ENCODE measurements around the gene C9orf72. TPM values are rescaled to one million over a fixed set of nuclear protein-coding genes. Genes with fewer than 3 reads are reported as not detected.

C9orf72 gene
- total and polyA plus RNA-seq, 2 of the 8 experiments (the other 6 are each of a cell fraction or from before 2014, with no cell fraction given) = 7.2 to 17.5 TPM

DNA sequence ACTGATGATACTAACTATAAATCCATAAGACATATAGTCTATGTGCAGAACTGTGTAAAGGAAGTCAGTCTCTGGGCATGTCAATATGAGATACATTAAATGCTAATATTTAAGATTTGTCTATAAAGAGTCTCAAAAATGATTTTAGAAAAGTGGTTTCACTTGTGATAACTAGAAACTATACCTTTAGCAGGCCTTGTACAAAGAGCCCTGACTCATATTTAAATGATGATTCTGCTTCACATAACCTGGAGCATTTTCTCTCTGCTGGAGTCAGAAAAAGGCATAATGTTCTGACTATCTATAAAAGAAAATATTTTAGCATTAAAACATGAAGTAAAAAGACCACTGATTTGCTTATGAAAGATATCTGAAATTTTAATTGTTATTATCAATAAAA, 15.0 kb downstream of the C9orf72 start (continued):
- TF ChIP-seq, protein P1, sequence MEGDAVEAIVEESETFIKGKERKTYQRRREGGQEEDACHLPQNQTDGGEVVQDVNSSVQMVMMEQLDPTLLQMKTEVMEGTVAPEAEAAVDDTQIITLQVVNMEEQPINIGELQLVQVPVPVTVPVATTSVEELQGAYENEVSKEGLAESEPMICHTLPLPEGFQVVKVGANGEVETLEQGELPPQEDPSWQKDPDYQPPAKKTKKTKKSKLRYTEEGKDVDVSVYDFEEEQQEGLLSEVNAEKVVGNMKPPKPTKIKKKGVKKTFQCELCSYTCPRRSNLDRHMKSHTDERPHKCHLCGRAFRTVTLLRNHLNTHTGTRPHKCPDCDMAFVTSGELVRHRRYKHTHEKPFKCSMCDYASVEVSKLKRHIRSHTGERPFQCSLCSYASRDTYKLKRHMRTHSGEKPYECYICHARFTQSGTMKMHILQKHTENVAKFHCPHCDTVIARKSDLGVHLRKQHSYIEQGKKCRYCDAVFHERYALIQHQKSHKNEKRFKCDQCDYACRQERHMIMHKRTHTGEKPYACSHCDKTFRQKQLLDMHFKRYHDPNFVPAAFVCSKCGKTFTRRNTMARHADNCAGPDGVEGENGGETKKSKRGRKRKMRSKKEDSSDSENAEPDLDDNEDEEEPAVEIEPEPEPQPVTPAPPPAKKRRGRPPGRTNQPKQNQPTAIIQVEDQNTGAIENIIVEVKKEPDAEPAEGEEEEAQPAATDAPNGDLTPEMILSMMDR (IDR thresholded peaks at IDR 0.05; ENCODE audit: control extremely low read depth in 1 of 3, insufficient read depth in 1 of 3, low read depth in 1 of 3, low read length in 3 of 3) = no peak
- no peak for TF ChIP-seq RAD21 (IDR thresholded peaks at IDR 0.05 in 1 of 2, conservative IDR thresholded peaks at IDR 0.05 in 1 of 2; ENCODE audit: low read depth in 2 of 2, low read length in 2 of 2)
